ENCODE data around the gene STAB1.

STAB1 gene

DNA sequence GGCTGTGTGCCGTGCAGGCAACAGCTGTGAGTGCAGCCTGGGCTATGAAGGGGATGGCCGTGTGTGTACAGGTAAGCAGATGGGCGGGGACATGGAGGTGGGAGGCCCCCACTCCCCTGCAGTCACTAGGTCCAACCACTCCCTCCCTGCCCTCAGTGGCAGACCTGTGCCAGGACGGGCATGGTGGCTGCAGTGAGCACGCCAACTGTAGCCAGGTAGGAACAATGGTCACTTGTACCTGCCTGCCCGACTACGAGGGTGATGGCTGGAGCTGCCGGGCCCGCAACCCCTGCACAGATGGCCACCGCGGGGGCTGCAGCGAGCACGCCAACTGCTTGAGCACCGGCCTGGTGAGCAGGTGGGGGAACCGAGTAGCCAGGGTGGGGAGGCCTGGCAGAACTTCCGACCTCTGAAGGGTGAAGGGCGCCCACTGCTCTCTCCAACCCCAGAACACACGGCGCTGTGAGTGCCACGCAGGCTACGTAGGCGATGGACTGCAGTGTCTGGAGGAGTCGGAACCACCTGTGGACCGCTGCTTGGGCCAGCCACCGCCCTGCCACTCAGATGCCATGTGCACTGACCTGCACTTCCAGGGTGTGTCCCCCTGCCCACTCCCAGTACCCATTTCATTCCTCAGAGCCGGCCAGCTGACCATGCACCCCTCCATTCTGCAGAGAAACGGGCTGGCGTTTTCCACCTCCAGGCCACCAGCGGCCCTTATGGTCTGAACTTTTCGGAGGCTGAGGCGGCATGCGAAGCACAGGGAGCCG, 26.9 kb downstream of the STAB1 start:
- no peak for DNase-seq (ENCODE audit: low read depth)
- TF ChIP-seq, protein P1, sequence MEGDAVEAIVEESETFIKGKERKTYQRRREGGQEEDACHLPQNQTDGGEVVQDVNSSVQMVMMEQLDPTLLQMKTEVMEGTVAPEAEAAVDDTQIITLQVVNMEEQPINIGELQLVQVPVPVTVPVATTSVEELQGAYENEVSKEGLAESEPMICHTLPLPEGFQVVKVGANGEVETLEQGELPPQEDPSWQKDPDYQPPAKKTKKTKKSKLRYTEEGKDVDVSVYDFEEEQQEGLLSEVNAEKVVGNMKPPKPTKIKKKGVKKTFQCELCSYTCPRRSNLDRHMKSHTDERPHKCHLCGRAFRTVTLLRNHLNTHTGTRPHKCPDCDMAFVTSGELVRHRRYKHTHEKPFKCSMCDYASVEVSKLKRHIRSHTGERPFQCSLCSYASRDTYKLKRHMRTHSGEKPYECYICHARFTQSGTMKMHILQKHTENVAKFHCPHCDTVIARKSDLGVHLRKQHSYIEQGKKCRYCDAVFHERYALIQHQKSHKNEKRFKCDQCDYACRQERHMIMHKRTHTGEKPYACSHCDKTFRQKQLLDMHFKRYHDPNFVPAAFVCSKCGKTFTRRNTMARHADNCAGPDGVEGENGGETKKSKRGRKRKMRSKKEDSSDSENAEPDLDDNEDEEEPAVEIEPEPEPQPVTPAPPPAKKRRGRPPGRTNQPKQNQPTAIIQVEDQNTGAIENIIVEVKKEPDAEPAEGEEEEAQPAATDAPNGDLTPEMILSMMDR (IDR thresholded peaks at IDR 0.05; ENCODE audit: low read length, missing control alignments) = no peak
- no peak overlapping the region for H3K4me3 ChIP-seq (replicated peaks; ENCODE audit: low read depth, low read length)

DNA sequence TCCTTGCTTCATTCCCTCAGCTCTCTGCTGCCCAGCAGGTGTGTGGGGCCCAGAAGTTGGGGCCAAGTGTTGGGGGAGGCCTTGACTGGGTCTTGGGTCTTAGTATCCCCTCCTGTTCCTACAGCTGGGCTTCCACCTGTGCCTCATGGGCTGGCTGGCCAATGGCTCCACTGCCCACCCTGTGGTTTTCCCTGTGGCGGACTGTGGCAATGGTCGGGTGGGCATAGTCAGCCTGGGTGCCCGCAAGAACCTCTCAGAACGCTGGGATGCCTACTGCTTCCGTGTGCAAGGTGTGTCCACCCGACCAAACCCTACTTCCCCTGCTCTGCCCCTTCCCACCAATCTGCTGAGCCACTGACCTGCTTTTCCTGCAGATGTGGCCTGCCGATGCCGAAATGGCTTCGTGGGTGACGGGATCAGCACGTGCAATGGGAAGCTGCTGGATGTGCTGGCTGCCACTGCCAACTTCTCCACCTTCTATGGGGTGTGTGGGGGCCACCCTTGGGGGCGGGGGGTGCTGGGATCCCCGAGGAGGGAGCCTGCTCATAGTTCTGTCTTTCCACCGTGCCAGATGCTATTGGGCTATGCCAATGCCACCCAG, 27.6 kb downstream of the STAB1 start:
- no peak overlapping the region for H3K4me3 ChIP-seq (replicated peaks; ENCODE audit: low read depth, low read length)
- TF ChIP-seq, protein P1 (IDR thresholded peaks at IDR 0.05; ENCODE audit: low read length, missing control alignments) = no peak
- no peak for DNase-seq (ENCODE audit: low read depth)

DNA sequence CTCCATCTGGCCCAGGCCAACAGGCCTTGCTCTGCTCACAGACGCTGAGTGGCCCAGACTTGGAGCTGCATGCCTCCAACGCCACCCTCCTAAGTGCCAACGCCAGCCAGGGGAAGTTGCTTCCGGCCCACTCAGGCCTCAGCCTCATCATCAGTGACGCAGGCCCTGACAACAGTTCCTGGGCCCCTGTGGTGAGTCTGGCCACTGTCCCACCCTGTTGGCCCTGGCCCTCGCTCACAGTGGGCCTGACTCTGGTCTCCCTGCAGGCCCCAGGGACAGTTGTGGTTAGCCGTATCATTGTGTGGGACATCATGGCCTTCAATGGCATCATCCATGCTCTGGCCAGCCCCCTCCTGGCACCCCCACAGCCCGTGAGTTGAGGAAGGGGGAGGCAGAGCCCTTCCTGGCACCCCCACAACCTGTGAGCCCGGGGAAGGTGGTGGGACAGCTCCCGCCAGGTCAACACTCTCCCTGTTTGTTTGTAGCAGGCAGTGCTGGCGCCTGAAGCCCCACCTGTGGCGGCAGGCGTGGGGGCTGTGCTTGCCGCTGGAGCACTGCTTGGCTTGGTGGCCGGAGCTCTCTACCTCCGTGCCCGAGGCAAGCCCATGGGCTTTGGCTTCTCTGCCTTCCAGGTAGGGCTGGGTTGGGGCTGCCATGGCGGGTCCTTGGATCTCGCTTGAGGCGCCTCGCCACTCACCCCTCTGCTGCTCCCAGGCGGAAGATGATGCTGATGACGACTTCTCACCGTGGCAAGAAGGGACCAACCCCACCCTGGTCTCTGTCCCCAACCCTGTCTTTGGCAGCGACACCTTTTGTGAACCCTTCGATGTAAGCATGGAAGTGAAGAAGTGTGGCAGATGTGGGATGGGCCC, 28.5 kb downstream of the STAB1 start:
- no peak overlapping the region for H3K4me3 ChIP-seq (replicated peaks; ENCODE audit: low read depth, low read length)
- DNase-seq (ENCODE audit: low read depth) = no peak
- TF ChIP-seq, protein P1 (IDR thresholded peaks at IDR 0.05; ENCODE audit: low read length, missing control alignments) = no peak

DNA sequence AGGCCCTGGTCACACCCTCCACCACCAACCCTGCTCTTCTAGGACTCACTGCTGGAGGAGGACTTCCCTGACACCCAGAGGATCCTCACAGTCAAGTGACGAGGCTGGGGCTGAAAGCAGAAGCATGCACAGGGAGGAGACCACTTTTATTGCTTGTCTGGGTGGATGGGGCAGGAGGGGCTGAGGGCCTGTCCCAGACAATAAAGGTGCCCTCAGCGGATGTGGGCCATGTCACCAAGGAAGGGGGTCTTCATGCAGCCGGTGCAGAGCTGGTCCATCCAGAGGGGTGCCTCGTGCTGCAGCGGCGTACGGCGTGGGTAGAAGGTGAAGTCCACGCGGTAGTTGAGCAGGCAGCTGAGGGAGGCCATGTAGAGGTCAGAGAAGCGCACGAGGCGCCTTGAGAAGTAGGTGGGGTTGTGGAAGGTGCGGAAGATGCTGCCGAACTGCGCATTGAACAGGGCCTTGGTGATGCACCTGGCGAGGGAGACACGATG, 29.2 kb downstream of the STAB1 start:
- H3K4me3 ChIP-seq (replicated peaks; ENCODE audit: low read depth, low read length) = no peak overlapping the region
- DNase-seq (ENCODE audit: low read depth) = no peak
- TF ChIP-seq, protein P1 (IDR thresholded peaks at IDR 0.05; ENCODE audit: low read length, missing control alignments) = no peak

DNA sequence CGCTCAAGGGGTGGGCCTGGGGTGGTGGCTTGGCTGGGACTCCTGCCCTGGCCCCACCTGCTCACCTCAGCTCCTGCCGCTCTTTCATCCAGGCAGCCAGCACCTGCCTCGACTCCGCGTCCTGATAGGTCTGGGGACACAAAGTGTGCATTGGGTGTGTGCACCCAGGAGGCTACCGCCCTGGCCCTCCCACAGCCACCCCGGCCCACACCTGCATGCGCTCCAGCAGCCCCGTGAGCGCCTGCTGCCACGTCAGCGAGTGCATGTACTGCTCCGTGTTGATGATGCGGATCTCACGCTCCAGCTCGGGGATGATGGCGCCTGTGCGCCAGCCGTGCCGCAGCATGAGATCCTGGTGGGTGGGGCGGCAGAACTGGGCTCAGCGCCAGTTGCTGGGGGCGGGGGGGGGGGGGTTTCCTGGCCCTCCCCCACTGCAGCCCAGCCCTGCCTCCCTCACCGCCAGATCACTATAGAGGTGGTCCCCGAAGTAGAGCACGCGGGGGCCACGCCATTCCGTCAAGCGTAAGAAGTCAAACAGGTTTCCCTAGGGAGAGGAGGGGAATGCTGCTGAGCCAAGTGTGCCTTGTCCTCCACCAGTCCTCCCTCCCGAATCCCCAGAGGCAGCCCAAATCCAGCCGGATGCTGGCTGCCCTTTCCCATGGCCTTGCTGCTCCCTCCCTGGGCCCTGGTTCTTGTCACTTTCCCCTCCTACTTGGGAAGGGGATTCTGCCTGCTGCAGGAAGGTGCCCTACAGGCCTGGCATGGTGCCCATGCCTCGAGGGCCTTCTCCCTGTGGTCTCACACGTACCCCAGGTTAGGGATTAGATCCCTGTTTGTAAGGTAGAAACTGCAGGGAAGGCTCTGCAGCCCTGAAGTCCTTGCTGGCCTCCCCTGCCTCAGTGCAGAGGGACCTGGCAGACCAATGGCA, 29.9 kb downstream of the STAB1 start:
- H3K4me3 ChIP-seq (replicated peaks; ENCODE audit: low read depth, low read length) = no peak overlapping the region
- no peak for DNase-seq (ENCODE audit: low read depth)
- TF ChIP-seq, protein P1 (IDR thresholded peaks at IDR 0.05; ENCODE audit: low read length, missing control alignments) = no peak

Measured in fibroblast of pulmonary artery (primary cell).